Parathyroid adenoma (tissue), 2 donors: Measurements from ENCODE around the gene ZNF319.

Experiments
- H2AFZ ChIP-seq: fragments of 300-600 bp; sonication (generic); one replicate; pipeline ENCODE4 v1.7.0; 2017; ENCODE audit warnings: antibody characterized with exemption, mild to moderate bottlenecking
- H3K27ac ChIP-seq: fragments of 300-600 bp; sonication (generic); one replicate; pipeline ENCODE4 v1.7.0; 2017
- H3K27me3 ChIP-seq: fragments of 300-600 bp; sonication (generic); one replicate; pipeline ENCODE4 v1.7.0; 2017; ENCODE audit warnings: low read length; ENCODE audit not compliant: control insufficient read depth, insufficient read depth
- H3K36me3 ChIP-seq: fragments of 300-600 bp; sonication (generic); one replicate; pipeline ENCODE4 v1.7.0; 2017; ENCODE audit warnings: low read length; ENCODE audit not compliant: control insufficient read depth, insufficient read depth
- H3K4me1 ChIP-seq: fragments of 300-600 bp; sonication (generic); one replicate; pipeline ENCODE4 v1.7.0; 2017; ENCODE audit warnings: control low read depth
- H3K4me2 ChIP-seq: fragments of 300-600 bp; sonication (generic); one replicate; pipeline ENCODE4 v1.7.0; 2017; ENCODE audit warnings: low read length
- H3K4me3 ChIP-seq: fragments of 300-600 bp; sonication (generic); one replicate; pipeline ENCODE4 v1.7.0; 2017; ENCODE audit warnings: low read depth, low read length
- H3K79me2 ChIP-seq: fragments of 300-600 bp; sonication (generic); one replicate; pipeline ENCODE4 v1.7.0; 2017; ENCODE audit warnings: control low read depth
- H3K9ac ChIP-seq: fragments of 300-600 bp; sonication (generic); one replicate; pipeline ENCODE4 v1.7.0; 2017; ENCODE audit warnings: mild to moderate bottlenecking
- H3K9me3 ChIP-seq: fragments of 300-600 bp; sonication (generic); one replicate; pipeline ENCODE4 v1.7.0; 2017; ENCODE audit warnings: low read length; ENCODE audit not compliant: control insufficient read depth
- CTCF ChIP-seq: fragments of 300-600 bp; sonication (generic); IDR thresholded peaks from one replicate; pipeline ENCODE4 v1.7.0; 2017; ENCODE audit warnings: antibody characterized with exemption, mild to moderate bottlenecking
- donor health status: primary hyperparathyroidism.

ZNF319 gene

GRCh38 chr16:57992084-57992483 is 8.4 kb downstream of the ZNF319 start:
- Histone ChIP-seq H3K36me3 (no peaks in the 10 kb centered on the region), H3K9ac (no peak overlapping the region), H3K79me2 (peaks cover 2% of the 10 kb centered on the region), H3K27me3 (no peaks in the 10 kb centered on the region), H3K9me3 (no peaks in the 10 kb centered on the region), H3K4me2 (no peak overlapping the region), H3K4me1 (no peaks in the 10 kb centered on the region), H2AFZ (no peak overlapping the region), H3K4me3 (no peak overlapping the region), H3K27ac (no peak overlapping the region)
- no peak for TF ChIP-seq CTCF

- H3K4me1 ChIP-seq, result no peaks in the 10 kb centered on the region
- H3K9me3 ChIP-seq, result no peaks in the 10 kb centered on the region
- no peaks in the 10 kb centered on the region for H3K27me3 ChIP-seq
- H3K4me3 ChIP-seq, result no peak overlapping the region
- no peak overlapping the region for H3K9ac ChIP-seq
- peaks cover 2% of the 10 kb centered on the region for H3K79me2 ChIP-seq
- H2AFZ ChIP-seq, result no peak overlapping the region
- H3K27ac ChIP-seq, result no peak overlapping the region
- no peak overlapping the region for H3K4me2 ChIP-seq
- TF ChIP-seq CTCF, result no peak
- H3K36me3 ChIP-seq, result no peaks in the 10 kb centered on the region
Measured at GRCh38 chr16:57991551-57992059, 8.9 kb downstream of the ZNF319 start.

GRCh38 chr16:57988929-57989328 is 11.5 kb downstream of the ZNF319 start:
- no peak overlapping the region for H3K4me2 ChIP-seq
- no peaks in the 10 kb centered on the region for H3K79me2 ChIP-seq
- H2AFZ ChIP-seq, result no peak overlapping the region
- H3K27me3 ChIP-seq, result no peaks in the 10 kb centered on the region
- no peaks in the 10 kb centered on the region for H3K9me3 ChIP-seq
- no peak for TF ChIP-seq CTCF
- H3K27ac ChIP-seq, result no peak overlapping the region
- no peaks in the 10 kb centered on the region for H3K36me3 ChIP-seq
- no peak overlapping the region for H3K9ac ChIP-seq
- H3K4me3 ChIP-seq, result no peak overlapping the region
- peaks cover 5% of the 10 kb centered on the region for H3K4me1 ChIP-seq

- Histone ChIP-seq H3K27ac (no peak overlapping the region), H3K4me1 (peaks cover 5% of the 10 kb centered on the region), H3K36me3 (no peaks in the 10 kb centered on the region), H3K79me2 (no peaks in the 10 kb centered on the region), H3K4me2 (no peak overlapping the region), H3K27me3 (no peaks in the 10 kb centered on the region), H2AFZ (no peak overlapping the region), H3K4me3 (no peak overlapping the region), H3K9ac (no peak overlapping the region), H3K9me3 (no peaks in the 10 kb centered on the region)
- TF ChIP-seq CTCF, result no peak
Measured at GRCh38 chr16:57987441-57988177, 12.9 kb downstream of the ZNF319 start.

- Histone ChIP-seq H3K36me3 (no peaks in the 10 kb centered on the region), H3K9ac (no peak overlapping the region), H2AFZ (no peak overlapping the region), H3K27ac (no peak overlapping the region), H3K27me3 (no peaks in the 10 kb centered on the region), H3K4me2 (no peak overlapping the region), H3K4me1 (peaks cover 10% of the 10 kb centered on the region), H3K4me3 (no peak overlapping the region), H3K79me2 (no peaks in the 10 kb centered on the region), H3K9me3 (no peaks in the 10 kb centered on the region)
- TF ChIP-seq CTCF, result no peak
Measured at GRCh38 chr16:57986196-57986595, 14.3 kb downstream of the ZNF319 start.
